Measurements from ENCODE around the gene TEX35. TPM values are rescaled to one million over a fixed set of nuclear protein-coding genes. Genes with fewer than 3 reads are reported as not detected.

TEX35 gene
- total and polyA plus RNA-seq, 10 of the 15 experiments (the other 5 are each of a cell fraction or from before 2014, with no cell fraction given) = not detected

DNA sequence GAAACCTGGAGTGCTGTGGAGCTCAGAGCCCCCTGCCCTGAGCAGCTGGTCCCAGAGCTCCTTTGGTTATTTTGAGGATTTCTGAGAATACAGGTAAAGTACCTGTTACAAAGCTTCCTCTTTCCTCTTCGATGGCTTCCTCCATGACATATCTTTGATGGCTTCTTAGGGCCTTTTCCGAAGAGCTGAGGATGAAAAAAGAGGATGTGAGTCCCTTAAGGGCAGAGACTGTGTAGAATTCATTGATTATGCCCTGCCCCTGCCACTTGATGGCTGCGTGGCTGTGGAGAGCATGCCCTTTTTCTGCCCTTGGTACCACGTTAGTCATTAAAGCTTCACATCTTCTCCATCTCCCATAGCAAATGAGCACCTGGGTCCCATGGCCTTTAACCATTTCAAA lies 14.2 kb downstream of the TEX35 start:
- intact Hi-C loops (cut with micrococcal nuclease; ENCODE audit: unreplicated experiment) (no loop called here), in situ Hi-C loops (cut with MboI) (loop anchor here (25.0 kb wide), 1 partner anchor 235 kb away; no protein-coding TSS in a partner anchor)
- H2AFZ ChIP-seq (ENCODE audit: control insufficient read depth, low read depth, low read length) = no peak overlapping the region
- ChIA-PET POLR2A (interaction anchor here (0.6 kb wide), 1 partner anchor 680 kb away, joined by 3 read pairs; no protein-coding TSS in a partner anchor), SMC1A (ENCODE audit: uncharacterized antibody, unreplicated experiment) (interaction anchor here (0.6 to 1.8 kb wide), 4 partner anchors 11 to 517 kb away, joined by 3 to 5 read pairs (median 3); no protein-coding TSS in a partner anchor), CTCF (interaction anchor here (1.1 to 1.7 kb wide), 4 partner anchors 14 to 227 kb away, joined by 3 to 7 read pairs (median 6); no protein-coding TSS in a partner anchor), RAD21 (ENCODE audit: unreplicated experiment) (interaction anchor here (0.7 to 1.8 kb wide), 2 partner anchors 216 to 478 kb away, joined by 3 read pairs; no protein-coding TSS in a partner anchor)
- no peaks in the 10 kb centered on the region for H3K9me3 ChIP-seq (replicated peaks; ENCODE audit: control insufficient read depth, insufficient read depth, low read length)
- no peak overlapping the region for H3K27ac ChIP-seq (ENCODE audit: control insufficient read depth, insufficient read depth)
- DNase-seq (ENCODE audit: low read depth, low spot score) = no peak
- BruUV-seq (replicated peaks) = no TSS peak
- ATAC-seq = no peak
- H3K4me1 ChIP-seq (ENCODE audit: control insufficient read depth, insufficient read depth, low read length) = no peaks in the 10 kb centered on the region
- TF ChIP-seq PML (IDR thresholded peaks at IDR 0.05; ENCODE audit: low read length) (no peak), RAD51 (IDR thresholded peaks at IDR 0.05) (no peak)
- no peak for FAIRE-seq
- WGBS (ENCODE audit: insufficient coverage, insufficient replicate concordance, low lambda C conversion rate, missing lambda C conversion rate) = 11% methylated on average over 4 of the region's 4 CpGs
- H3K79me2 ChIP-seq (ENCODE audit: control insufficient read depth, insufficient read depth, low read length) = no peaks in the 10 kb centered on the region
- no peaks in the 10 kb centered on the region for H3K36me3 ChIP-seq (ENCODE audit: control insufficient read depth in 2 of 2, insufficient read depth in 2 of 2, low read length in 1 of 2)
- no peaks in the 10 kb centered on the region for H4K20me1 ChIP-seq (ENCODE audit: control insufficient read depth, insufficient read depth)
- H3K4me2 ChIP-seq (ENCODE audit: control insufficient read depth, insufficient read depth) = no peak overlapping the region
- H3K9ac ChIP-seq (ENCODE audit: control insufficient read depth, insufficient read depth, low read length) = no peak overlapping the region
- no peak overlapping the region for H3K4me3 ChIP-seq
- H3K27me3 ChIP-seq (replicated peaks in 1 of 2; ENCODE audit: control insufficient read depth in 2 of 2, insufficient read depth in 2 of 2, low read length in 1 of 2) = no peaks in the 10 kb centered on the region

DNA sequence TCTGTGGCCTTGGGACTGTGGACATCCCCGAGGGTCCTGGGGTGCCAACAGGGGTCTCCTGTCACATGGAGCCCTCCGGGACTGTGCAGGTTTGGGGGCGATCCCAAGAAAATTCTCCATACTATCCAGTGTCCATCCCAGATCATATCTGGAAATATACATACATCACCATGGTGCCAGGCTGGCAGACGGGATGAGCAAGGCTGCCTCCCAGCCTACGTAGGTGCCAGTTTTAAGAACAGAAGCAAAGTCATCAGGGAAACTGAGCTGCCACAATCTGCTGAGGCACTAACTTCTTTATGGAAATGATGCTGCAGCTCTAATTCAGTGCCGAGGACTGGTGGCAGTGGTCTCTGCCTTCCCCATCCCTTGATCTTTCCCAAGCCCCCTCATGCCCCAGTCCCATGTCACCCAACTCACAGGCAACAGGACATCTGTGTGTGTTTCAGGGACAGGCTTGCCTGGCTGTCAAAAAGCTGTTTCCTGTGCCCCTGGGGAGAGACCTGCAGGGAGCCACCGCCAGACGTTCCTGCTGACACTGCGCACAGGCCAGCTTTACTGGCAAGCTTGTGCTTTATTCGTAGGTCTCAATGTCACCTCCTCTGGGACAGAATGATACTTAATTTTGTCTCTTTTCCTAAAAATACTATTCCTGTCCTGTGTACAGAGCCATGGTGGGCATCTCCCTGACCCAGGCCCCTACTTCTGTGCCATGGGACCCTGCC lies 15.5 kb downstream of the TEX35 start:
- Histone ChIP-seq H3K4me2 (ENCODE audit: control insufficient read depth, insufficient read depth) (no peak overlapping the region), H2AFZ (ENCODE audit: control insufficient read depth, low read depth, low read length) (no peak overlapping the region), H3K4me3 (no peak overlapping the region), H3K36me3 (ENCODE audit: control insufficient read depth in 2 of 2, insufficient read depth in 2 of 2, low read length in 1 of 2) (no peaks in the 10 kb centered on the region), H3K27ac (ENCODE audit: control insufficient read depth, insufficient read depth) (no peak overlapping the region), H4K20me1 (ENCODE audit: control insufficient read depth, insufficient read depth) (no peaks in the 10 kb centered on the region), H3K9ac (ENCODE audit: control insufficient read depth, insufficient read depth, low read length) (no peak overlapping the region), H3K4me1 (ENCODE audit: control insufficient read depth, insufficient read depth, low read length) (no peaks in the 10 kb centered on the region), H3K79me2 (ENCODE audit: control insufficient read depth, insufficient read depth, low read length) (no peaks in the 10 kb centered on the region), H3K27me3 (replicated peaks in 1 of 2; ENCODE audit: control insufficient read depth in 2 of 2, insufficient read depth in 2 of 2, low read length in 1 of 2) (no peaks in the 10 kb centered on the region), H3K9me3 (replicated peaks; ENCODE audit: control insufficient read depth, insufficient read depth, low read length) (no peaks in the 10 kb centered on the region)
- WGBS (ENCODE audit: insufficient coverage, insufficient replicate concordance, low lambda C conversion rate, missing lambda C conversion rate) = 46% methylated on average over 10 of the region's 10 CpGs
- FAIRE-seq (no peak), ATAC-seq (no peak), DNase-seq (ENCODE audit: low read depth, low spot score) (no peak)
- CTCF ChIA-PET = interaction anchor here (0.7 to 1.9 kb wide), 4 partner anchors 27 to 475 kb away, joined by 3 to 6 read pairs (median 4); no protein-coding TSS in a partner anchor
- intact Hi-C loops (cut with micrococcal nuclease; ENCODE audit: unreplicated experiment) (no loop called here), in situ Hi-C loops (cut with MboI) (loop anchor here (25.0 kb wide), 1 partner anchor 234 kb away; no protein-coding TSS in a partner anchor)
- RAD21 ChIA-PET (ENCODE audit: unreplicated experiment) = interaction anchor here (1.8 kb wide), 1 partner anchor 217 kb away, joined by 3 read pairs; no protein-coding TSS in a partner anchor
- BruUV-seq (replicated peaks) = no TSS peak
- POLR2A ChIA-PET = interaction anchor here (0.6 kb wide), 1 partner anchor 750 kb away, joined by 3 read pairs; no protein-coding TSS in a partner anchor
- SMC1A ChIA-PET (ENCODE audit: uncharacterized antibody, unreplicated experiment) = interaction anchor here (0.6 kb wide), 1 partner anchor 1287 kb away, joined by 3 read pairs; no protein-coding TSS in a partner anchor
- TF ChIP-seq EZH2 (IDR thresholded peaks at IDR 0.05; ENCODE audit: borderline replicate concordance, control insufficient read depth, low read depth, low read length) (no peak), SIN3A (IDR thresholded peaks at IDR 0.05; ENCODE audit: low read depth, low read length) (no peak), NR2F1 (conservative IDR thresholded peaks at IDR 0.05) (no peak), KLF5 (IDR thresholded peaks at IDR 0.05; ENCODE audit: partially characterized antibody) (no peak), ZNF217 (IDR thresholded peaks at IDR 0.05) (no peak)
- TF ChIP-seq, protein P1, sequence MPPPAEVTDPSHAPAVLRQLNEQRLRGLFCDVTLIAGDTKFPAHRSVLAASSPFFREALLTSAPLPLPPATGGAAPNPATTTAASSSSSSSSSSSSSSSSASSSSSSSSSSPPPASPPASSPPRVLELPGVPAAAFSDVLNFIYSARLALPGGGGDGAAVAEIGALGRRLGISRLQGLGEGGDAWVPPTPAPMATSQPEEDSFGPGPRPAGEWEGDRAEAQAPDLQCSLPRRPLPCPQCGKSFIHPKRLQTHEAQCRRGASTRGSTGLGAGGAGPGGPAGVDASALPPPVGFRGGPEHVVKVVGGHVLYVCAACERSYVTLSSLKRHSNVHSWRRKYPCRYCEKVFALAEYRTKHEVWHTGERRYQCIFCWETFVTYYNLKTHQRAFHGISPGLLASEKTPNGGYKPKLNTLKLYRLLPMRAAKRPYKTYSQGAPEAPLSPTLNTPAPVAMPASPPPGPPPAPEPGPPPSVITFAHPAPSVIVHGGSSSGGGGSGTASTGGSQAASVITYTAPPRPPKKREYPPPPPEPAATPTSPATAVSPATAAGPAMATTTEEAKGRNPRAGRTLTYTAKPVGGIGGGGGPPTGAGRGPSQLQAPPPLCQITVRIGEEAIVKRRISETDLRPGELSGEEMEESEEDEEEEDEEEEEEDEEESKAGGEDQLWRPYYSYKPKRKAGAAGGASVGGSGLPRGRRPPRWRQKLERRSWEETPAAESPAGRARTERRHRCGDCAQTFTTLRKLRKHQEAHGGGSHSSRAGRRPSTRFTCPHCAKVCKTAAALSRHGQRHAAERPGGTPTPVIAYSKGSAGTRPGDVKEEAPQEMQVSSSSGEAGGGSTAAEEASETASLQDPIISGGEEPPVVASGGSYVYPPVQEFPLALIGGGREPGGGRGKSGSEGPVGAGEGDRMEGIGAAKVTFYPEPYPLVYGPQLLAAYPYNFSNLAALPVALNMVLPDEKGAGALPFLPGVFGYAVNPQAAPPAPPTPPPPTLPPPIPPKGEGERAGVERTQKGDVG (CRISPR knock-in tag; IDR thresholded peaks at IDR 0.05) = no peak
- TF ChIP-seq, protein P2, sequence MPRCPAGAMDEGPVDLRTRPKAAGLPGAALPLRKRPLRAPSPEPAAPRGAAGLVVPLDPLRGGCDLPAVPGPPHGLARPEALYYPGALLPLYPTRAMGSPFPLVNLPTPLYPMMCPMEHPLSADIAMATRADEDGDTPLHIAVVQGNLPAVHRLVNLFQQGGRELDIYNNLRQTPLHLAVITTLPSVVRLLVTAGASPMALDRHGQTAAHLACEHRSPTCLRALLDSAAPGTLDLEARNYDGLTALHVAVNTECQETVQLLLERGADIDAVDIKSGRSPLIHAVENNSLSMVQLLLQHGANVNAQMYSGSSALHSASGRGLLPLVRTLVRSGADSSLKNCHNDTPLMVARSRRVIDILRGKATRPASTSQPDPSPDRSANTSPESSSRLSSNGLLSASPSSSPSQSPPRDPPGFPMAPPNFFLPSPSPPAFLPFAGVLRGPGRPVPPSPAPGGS (IDR thresholded peaks at IDR 0.05; ENCODE audit: borderline replicate concordance, insufficient read depth, low read depth, low read length, poor library complexity, severe bottlenecking) = no peak

Measured in GM12878 (cell line).